ENCODE data around the gene RELB. TPM values are rescaled to one million over a fixed set of nuclear protein-coding genes. Genes with fewer than 3 reads are reported as not detected.

RELB gene
- total RNA-seq, 2 donors from 2014 or later: 11.0 to 13.0 TPM

GRCh38 chr19:45070861-45071544 is 69.7 kb downstream of the RELB start:
- H3K4me1 ChIP-seq (replicated peaks): no peaks in the 10 kb centered on the region
- peak overlapping the region; percentile 4 to 36 for H3K27ac ChIP-seq
- TF ChIP-seq POLR2A (IDR thresholded peaks at IDR 0.05): no peak
- TF ChIP-seq CTCF (IDR thresholded peaks at IDR 0.05): no peak
- peak; percentile 21 for TF ChIP-seq POLR2AphosphoS5 (IDR thresholded peaks at IDR 0.05)
- H3K4me3 ChIP-seq: no peak overlapping the region
- intact Hi-C loops (cut with DNase I): no loop called here
- no peaks in the 10 kb centered on the region for H3K27me3 ChIP-seq (replicated peaks; ENCODE audit: insufficient read depth)
- peak; percentile 69 for DNase-seq (ENCODE audit: low spot score)
- no peaks in the 10 kb centered on the region for H3K9me3 ChIP-seq
- peaks cover 6 to 25% of the 10 kb centered on the region in 2 donors for H3K36me3 ChIP-seq
- 49% methylated on average over 11 of the region's 19 CpGs for WGBS

- peaks cover 6 to 25% of the 10 kb centered on the region in 2 donors for H3K36me3 ChIP-seq
- H3K27ac ChIP-seq: peak overlapping the region; percentile 4 to 36
- H3K4me1 ChIP-seq (replicated peaks): no peaks in the 10 kb centered on the region
- H3K27me3 ChIP-seq (replicated peaks; ENCODE audit: insufficient read depth): no peaks in the 10 kb centered on the region
- H3K4me3 ChIP-seq: no peak overlapping the region
- intact Hi-C loops (cut with DNase I): no loop called here
- WGBS: 48% methylated on average over 23 of the region's 25 CpGs
- no peak for TF ChIP-seq POLR2AphosphoS5 (IDR thresholded peaks at IDR 0.05)
- no peak for TF ChIP-seq CTCF (IDR thresholded peaks at IDR 0.05)
- TF ChIP-seq POLR2A (IDR thresholded peaks at IDR 0.05): no peak
- no peaks in the 10 kb centered on the region for H3K9me3 ChIP-seq
- DNase-seq (ENCODE audit: low spot score): no peak
Measured at GRCh38 chr19:45071545-45071938, 70.3 kb downstream of the RELB start.

- 74% methylated on average over 27 of the region's 34 CpGs for WGBS
- Histone ChIP-seq H3K27me3 (replicated peaks; ENCODE audit: insufficient read depth) (no peaks in the 10 kb centered on the region), H3K27ac (peak overlapping the region; percentile 4 to 45), H3K4me1 (replicated peaks) (no peaks in the 10 kb centered on the region), H3K36me3 (peaks cover 6 to 25% of the 10 kb centered on the region in 2 donors), H3K4me3 (no peak overlapping the region), H3K9me3 (no peaks in the 10 kb centered on the region)
- intact Hi-C loops (cut with DNase I): no loop called here
- DNase-seq (ENCODE audit: low spot score): no peak
- TF ChIP-seq CTCF (IDR thresholded peaks at IDR 0.05): no peak
- TF ChIP-seq POLR2AphosphoS5 (IDR thresholded peaks at IDR 0.05): no peak
- no peak for TF ChIP-seq POLR2A (IDR thresholded peaks at IDR 0.05)
Measured at GRCh38 chr19:45071969-45072790, 70.9 kb downstream of the RELB start.

- TF ChIP-seq CTCF (IDR thresholded peaks at IDR 0.05) (no peak), POLR2A (IDR thresholded peaks at IDR 0.05) (no peak), POLR2AphosphoS5 (IDR thresholded peaks at IDR 0.05) (no peak)
- DNase-seq (ENCODE audit: low spot score): no peak
- H3K27me3 ChIP-seq (replicated peaks; ENCODE audit: insufficient read depth): no peaks in the 10 kb centered on the region
- 62% methylated on average over 11 of the region's 11 CpGs for WGBS
- H3K4me1 ChIP-seq (replicated peaks): peaks cover 2% of the 10 kb centered on the region
- peak overlapping the region; percentile 41 to 65 for H3K27ac ChIP-seq
- intact Hi-C loops (cut with DNase I): no loop called here
- H3K4me3 ChIP-seq: no peak overlapping the region
- peaks cover 6 to 9% of the 10 kb centered on the region in 2 donors for H3K36me3 ChIP-seq
- H3K9me3 ChIP-seq: no peaks in the 10 kb centered on the region
Measured at GRCh38 chr19:45074744-45075300, 73.6 kb downstream of the RELB start.

All from prostate gland (tissue), 2 donors.